Inflammatory macrophage treated with lipopolysaccharide for 4 hours (primary cell): ENCODE results near the gene XAB2.
A peak's percentile ranks its signal among the peaks of the same experiment; 100 is the strongest.

Experiments used
- DNase-seq: peaks from one replicate; pipeline ENCODE4 v3.0.0-alpha.2; 2020

Gene XAB2

DNA sequence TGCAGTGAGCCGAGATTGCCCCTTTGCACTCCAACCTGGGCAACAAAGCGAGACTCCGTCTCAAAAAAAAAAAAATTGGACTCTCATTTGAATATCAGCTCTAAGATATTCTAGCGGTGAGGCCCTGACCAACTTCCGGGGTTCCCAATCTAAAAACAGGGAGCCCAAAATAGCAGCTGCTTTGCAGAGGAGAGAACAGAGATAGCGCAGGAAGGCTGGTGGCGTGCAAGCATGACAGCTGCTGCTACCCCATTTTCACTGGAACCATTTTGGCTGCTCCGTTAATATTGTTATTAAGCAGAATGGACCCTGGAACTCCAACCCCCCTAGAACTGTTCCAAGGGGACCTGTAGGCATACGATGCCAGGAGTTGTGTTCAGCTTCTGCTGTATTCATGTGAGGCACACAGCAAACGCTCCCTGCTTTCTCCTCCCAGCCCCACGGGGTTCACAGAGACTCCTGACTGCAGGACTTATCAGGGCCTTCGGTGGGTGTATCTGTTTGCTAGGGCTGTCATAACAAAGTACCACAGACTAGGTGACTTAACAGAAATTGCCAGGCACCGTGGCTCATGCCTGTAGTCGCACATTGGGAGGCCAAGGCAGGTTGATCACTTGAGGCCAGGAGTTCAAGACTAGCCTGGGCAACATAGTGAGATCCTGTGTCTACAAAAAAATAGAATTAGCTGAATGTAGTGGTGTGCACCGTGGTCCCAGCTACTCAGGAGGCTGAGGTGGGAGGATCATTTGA lies 19.1 kb upstream of the XAB2 start:
- DNase-seq: no peak

DNA sequence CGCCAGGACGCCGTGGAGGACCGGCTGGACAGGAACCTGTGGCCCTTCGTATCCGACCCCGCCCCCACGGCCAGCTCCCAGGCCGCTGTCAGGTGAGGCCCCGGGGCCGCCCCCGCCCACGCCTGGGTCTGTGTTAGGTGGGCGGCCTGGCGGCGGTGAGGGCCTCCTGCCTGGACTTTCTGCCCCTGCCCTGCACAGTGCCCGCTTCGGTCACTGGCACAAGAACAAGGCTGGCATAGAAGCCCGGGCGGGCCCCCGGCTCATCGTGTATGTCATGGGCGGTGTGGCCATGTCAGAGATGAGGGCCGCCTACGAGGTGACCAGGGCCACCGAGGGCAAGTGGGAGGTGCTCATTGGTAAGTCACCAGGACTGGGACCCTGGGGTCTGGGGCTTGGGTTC lies 17.8 kb upstream of the XAB2 start:
- no peak for DNase-seq

DNA sequence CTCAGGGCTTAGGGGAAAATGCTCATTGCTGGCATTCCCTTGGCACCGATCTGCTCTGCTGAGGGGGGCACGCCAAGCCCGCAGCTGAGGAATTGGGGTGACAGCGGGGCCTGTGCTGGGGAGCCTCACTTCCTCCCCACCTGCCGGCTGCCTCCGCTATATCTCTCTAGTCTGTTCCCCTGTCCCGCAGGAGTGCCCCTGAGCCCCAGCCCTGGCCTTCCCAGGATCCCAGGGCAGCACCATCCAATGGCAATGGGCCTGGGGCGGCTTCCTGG lies 17.0 kb upstream of the XAB2 start:
- no peak for DNase-seq

DNA sequence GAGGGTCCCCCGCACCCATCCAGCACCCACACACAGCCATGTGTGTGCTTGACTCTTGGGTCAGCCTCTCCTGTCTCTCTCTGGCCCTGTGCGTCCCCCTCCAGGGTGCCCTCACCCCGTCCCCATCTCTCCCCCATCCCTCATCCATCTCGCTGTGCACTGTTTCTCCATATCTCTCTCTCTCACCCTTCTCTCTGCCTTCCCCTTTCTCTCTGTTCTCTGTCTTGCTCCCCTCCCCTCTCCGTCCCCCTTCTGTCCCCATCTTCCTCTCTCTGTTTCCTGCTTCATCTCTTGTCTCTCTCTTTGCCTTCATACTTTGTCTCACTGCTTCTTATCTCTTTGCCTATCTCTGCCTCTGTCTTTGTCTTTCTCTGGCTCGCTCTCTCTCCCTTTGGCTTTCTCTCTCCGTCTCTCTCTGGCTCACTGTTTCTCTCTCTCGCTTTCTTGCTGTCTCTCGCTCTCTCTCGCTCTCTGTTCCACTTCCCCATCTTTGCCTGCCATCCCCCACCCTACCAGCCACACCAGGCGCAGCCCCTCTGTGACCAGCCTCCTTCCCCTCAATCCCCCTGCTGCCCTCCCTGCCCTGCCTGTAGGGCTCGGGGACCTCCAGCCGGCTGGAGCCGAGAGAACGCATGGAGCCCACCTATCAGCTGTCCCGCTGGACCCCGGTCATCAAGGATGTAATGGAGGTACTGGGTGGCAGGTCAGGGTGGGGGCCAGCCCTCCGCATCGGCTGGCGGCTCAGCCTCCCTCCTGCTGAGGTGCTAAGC lies 16.5 kb upstream of the XAB2 start:
- no peak for DNase-seq

DNA sequence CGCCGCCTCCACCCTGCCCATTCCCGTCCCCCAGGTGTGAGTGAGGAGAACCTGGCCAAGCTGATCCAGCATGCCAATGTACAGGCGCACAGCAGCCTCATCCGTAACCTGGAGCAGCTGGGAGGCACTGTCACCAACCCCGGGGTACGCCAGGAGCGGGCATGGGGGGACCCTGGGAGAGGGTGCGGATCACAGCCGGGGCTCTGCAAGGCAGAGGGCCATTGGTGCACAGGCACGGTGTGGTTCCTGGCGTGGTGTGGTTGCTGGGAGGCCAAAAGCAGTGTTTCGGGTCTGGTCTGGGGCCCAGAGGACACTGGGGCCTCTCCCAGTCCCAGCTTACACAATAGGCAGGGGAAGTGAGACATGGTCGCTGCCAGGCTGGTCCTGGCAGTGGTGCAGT lies 15.8 kb upstream of the XAB2 start:
- DNase-seq: peak; percentile 77

DNA sequence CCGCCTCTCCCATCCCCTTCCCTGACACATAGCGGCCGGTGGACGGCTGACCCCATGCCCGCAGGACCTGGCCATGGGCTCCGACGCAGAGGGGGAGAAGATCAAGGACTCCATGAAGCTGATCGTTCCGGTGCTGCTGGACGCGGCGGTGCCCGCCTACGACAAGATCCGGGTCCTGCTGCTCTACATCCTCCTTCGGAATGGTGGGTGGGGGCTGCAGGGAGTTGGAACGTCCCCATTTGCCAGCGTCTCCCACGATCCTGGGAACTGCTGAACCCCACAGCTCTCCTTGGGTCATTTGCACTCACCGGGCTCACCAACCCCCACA lies 15.2 kb upstream of the XAB2 start:
- DNase-seq: no peak

DNA sequence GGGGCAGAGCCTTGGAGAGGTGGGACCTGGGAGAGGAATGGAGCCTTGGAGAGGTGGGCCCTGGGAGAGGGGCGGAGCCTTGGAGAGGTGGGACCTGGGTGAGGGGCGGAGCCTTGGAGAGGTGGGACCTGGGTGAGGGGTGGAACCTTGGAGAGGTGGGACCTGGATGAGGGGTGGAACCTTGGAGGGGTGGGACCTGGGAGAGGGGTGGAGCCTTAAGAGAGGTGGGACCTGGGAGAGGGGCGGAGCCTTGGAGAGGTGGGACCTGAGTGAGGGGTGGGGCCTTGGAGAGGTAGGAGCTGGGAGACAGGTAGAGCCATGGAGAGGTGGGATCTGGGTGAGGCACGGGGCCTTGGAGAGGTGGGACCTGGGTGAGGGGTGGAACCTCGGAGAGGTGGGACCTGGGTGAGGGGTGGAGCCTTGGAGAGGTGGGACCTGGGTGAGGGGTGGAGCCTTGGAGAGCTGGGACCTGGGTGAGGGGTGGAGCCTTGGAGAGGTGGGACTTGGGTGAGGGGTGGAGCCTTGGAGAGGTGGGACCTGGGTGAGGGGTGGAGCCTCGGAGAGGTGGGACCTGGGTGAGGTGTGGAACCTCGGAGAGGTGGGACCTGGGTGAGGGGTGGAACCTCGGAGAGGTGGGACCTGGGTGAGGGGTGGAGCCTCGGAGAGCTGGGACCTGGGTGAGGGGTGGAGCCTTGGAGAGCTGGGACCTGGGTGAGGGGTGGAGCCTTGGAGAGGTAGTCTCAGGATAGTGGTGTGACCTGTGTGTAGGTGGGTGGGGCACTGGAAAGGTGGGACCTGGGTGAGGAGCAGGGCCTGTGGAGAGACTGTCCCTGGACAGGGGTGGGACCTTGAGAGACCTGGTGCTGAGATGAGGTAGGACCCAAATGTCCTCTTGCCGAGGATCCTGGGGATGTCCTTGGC lies 14.5 kb upstream of the XAB2 start:
- DNase-seq: peak; percentile 34

DNA sequence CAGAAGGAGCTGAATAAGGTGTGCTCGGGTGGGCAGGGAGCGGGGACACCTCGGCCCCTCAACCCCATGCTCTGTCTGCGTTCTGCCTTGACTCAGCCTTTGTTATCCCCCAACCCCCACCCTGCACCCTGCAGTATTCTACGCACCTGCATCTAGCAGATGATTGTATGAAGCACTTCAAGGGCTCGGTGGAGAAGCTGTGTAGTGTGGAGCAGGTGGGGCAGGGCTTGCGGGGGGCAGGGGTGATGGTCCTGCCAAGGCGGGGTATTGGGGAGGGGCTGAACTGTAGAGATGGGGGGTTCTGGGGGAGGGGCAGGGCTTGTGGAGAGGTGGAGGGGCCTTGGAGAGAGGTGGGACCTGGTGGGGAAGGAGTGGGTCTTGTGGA lies 13.7 kb upstream of the XAB2 start:
- no peak for DNase-seq

DNA sequence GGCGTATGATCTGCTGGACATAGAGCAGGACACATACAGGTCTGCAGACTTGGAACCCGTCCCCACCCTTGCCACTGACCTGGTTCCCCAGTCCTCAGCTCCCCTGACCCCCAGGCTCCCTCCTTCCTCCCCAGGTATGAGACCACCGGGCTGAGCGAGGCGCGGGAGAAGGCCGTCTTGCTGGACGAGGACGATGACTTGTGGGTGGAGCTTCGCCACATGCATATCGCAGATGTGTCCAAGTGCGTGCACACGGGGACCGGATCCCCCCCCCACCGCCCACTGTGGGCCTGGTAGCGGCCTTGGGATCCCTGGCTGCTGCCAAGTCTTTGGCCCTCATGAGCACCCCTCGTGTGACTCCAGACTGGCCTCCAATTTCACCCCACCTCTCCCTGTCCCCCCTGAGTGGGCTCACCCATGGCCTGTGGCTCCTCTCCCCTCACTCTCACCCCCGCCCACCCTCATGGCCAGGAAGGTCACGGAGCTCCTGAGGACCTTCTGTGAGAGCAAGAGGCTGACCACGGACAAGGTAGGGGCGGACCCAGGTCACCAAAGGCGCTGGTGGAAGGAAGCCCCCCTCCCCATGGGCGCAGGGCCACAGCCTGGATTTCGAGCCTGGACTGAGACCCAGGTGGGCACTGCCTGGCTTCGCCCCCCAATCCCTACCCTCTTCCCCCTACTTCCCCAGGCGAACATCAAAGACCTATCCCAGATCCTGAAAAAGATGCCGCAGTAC lies 13.1 kb upstream of the XAB2 start:
- DNase-seq: no peak

DNA sequence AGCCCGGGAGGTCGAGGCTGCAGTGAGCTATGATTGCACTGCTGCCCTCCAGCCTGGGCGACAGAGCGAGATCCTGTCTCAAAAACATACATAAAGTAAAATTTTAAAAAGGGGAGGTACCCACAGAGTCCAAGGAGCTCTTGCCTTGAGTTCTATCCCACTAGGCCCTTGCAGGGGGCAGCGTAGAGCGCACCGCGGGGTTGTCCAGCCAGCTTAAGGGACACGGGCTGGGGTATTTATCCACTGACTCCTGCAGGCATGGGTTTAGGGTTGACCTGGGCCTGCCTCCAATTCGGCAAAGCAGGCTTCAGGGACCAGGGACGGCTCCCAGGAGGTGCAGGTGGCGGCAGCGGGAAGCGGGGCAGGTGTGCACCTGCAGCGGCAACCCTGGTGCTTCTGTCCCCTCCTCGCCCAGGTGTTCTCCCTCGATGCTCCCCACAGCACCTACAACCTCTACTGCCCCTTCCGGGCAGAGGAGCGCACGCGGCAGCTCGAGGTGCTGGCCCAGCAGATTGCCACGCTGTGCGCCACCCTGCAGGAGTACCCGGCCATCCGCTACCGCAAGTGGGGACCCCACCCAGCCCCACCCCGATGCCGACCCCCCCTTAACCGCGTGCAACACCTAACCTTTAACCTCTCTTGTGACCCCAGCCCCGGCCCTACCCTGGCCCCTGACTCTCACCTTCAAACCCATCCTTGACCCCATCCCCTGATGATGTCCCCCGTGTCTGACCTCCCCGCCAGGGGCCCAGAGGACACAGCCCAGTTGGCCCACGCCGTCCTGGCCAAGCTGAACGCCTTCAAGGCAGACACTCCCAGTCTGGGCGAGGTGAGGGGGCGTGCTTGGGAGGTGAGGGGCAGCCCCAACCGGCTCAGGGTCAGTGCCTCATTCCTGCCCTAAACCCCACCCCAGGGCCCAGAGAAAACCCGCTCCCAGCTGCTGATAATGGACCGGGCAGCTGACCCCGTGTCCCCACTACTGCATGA lies 12.2 kb upstream of the XAB2 start:
- DNase-seq: no peak

DNA sequence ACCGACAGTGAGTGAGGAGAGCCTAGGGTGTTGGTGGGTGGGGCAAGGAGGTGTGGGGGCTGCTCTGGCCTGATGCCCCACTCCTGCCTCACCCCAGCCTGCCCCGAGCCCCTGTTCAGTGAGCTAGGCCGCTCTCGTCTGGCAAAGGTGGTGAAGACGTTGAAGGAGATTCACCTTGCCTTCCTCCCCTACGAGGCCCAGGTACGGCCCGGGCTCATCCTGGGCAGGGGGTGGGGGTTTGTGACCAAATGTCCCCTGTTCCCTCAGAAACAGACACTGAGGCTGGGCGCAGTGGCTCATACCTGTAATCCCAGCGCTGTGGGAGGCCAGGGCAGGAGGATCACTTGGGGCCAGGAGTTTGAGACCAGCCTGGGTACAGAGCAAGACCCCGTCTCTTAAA lies 11.5 kb upstream of the XAB2 start:
- no peak for DNase-seq

DNA sequence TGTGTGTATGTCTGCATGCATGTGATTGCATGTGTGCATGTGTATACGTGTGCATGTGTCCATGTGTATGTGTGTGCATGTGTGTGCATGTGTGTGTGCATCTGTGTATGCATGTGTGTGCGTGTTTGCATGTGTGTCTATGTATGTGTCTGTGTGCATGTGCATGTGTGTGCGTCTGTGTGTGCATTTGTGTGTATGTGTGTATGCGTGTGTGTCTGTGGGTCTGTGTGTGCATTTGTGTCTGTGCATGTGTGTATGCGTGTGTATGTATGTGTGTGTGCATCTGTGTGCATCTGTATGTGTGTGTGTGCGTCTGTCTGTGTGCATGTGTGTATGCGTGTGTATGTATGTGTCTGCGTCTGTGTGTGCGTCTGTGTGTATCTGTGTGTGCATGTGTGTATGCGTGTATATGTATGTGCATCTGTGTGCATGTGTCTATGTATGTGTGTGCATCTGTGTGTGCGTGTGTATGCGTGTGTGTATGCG lies 10.6 kb upstream of the XAB2 start:
- DNase-seq: no peak

DNA sequence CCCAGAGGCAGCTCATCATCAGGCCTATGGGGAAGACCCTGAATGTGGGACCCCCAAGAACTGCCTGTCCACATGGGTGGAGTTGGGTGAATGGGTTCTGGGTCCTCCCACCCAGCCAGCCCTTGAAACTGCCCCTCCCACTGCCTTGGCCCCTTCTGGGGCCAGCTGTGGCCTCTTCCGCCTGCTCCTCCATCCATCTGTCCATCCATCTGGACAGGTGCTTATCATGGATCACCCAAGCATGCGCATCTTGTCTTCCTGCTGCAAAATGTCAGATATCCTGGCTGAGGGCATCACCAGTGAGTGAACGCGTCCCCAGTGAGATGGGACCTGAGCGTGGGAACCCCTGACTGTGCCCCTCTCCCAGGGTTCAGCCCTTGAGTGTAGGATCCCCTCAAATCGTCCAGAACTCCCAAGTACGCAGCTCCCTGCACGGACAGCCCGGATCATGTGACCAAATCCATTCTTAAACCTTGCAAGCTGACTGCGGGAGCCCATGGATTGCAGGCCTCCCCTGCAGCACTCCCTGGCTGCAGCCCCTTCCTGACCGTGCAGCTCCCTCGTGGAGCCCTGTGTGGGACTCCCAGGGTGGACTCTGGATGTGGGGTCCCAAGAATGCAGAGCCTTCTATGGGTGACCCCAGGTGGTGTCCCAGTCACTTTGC lies 9.6 kb upstream of the XAB2 start:
- no peak for DNase-seq

DNA sequence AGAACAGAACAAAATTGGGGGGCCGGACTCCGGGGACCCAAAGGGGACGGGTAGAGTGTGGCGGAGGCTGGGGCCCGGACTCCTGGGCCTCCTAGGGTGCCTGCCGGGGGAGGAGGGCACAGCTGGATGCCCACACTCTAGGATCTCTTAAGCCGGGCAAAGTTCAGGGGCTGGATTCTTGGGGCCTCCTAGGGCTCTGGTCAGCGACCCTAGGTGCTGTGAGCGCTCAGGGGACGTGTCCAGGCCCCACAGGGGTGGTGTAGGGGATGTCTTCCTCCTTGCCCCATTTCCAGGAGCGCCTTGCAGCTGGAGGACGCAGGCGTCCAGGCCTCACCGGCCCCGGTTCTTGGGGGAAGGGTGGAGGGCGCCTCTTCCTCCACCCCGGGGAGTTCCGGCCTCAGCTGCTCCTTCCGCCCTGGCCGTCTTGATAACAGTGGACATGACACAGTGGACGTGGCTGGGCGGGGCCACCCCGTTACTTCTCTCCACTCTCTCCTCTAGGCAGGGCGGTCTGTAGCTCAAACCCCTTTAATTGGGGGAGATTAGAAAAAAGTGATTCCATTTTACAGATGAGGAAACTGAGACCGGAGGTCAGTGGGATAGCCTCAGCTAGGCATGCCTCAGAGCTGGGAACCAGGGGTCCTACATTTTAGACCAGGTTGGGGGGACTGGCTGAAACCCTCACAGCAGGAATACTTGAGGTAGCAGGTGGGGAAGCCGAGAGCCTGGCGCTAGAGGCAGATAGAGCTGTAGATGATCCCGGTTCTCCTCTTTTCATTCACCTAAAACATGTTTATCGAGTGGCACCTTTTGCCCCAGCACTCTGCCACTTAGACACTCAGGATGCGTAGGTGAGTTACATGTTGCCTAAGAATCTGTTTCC lies 8.3 kb upstream of the XAB2 start:
- peak; percentile 80 for DNase-seq

DNA sequence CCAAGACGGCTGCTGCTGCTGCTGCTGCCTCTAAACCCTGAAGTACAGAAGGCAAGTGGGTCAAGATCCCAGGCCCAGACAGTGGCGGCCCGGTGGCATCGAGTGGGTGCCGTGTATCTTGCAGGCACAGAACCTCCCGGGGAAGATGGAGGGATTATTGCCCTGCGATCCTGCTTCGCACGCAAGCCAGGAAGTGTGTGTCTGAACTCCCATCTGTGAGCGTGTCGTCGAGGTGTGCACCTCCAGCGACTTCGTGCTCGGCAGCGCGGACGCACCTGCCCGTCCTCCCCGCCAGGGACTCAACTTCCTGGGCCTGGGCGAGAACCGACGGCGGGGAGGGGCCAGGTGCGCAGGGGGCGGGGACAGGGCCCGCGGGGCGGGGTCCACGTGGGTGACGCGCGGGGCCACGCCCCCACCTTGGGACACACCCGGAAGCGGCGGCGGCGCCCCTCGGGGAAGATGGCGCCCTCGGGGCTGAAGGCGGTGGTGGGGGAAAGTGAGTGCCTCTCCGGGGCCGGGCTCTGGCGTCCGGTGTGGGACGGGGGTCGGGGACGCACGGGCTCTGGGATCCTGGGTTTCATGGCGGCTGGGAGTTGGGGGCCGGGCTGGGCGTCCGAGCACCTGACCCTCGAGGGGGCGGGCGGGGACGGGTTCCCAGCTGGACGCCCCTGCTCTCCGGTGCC lies 7.5 kb upstream of the XAB2 start, which contains the start of gene STXBP2:
STXBP2 (plus strand) TSS at position 420 of the 683 bp plus-strand sequence; CDS start at position 460, 40 bp downstream.
- peak; percentile 75 for DNase-seq

DNA sequence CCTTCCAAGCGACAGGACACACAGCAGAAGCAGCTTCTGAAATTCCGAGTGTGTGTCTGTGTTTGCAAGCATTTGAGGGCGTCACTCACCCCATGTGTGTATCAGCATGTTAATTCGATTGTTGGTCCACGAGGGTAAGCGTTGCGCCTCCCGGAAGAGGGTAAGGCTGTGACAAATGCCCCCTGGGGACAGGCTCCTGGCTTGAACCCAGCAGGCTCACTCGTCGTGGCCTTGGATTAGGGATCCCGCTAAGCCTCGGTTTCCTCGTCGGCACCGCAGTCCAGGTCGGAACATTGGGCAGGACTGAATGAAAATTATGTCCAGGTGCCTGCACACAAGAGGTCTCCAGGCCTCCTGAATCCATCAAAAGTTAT lies 7.0 kb upstream of the XAB2 start:
- no peak for DNase-seq

DNA sequence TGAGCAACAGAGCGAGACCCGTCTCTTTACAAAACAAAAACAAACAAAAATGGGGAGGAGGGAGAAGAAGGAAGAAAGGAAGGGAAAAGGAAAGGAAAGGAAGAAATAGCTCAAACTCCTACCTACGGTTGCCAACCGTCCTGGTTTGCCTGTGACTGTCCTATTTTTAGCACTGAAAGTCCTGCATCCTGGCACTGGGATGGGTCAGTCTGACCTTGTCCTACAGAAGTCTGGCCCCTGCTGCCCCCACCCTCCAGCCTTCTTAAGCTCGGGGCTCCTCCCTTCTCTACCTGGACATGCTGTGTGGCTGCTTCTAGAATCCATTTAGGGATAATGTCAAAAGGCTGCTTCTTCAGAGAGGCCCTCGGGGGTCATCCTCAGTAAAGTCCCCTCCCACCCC lies 6.3 kb upstream of the XAB2 start:
- no peak for DNase-seq

DNA sequence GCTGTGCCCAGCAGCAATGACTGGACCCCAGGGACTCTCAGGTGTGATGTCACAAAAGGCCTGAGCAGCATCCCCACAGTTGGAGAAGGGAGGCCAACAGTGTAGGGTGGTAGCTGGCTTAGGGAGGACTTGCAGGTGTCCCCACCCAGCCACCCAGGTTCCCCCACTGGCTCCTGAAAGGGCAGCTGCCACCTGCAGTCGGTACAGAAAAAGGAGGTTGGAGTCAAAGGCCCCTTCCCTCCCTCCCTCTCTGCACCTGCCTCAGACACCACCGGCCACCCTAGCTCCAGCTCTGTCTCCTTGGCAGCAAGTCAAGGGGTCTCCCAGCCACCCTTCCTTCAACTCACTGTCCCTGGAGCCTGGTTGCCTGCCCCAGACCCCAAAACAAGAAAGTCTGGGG lies 4.4 kb upstream of the XAB2 start, which contains the start of gene PCP2:
PCP2 (minus strand) TSS at position 22 of the 400 bp plus-strand sequence. CDS start 262 bp downstream, outside the sequence.
- DNase-seq: no peak
